A549 (cell line): Measurements from ENCODE around the gene MAST2.

Experiments
- EP300 ChIP-seq, 2 experiments: fragments of >200 bp; sonication (Bioruptor Twin); formaldehyde crosslinking; IDR thresholded peaks; 2 replicates in 1 of 2; 3 replicates in 1 of 2; pipeline ENCODE4 v1.6.1; 2016 to 2017
- ESRRA ChIP-seq: fragments of 150-350 bp; IDR thresholded peaks from 2 replicates; pipeline ENCODE4 v1.6.1; 2014; ENCODE audit warnings: mild to moderate bottlenecking, low read length, borderline replicate concordance
- JUNB ChIP-seq: fragments of >200 bp; sonication (Bioruptor Twin); formaldehyde crosslinking; IDR thresholded peaks from 2 replicates; pipeline ENCODE4 v1.6.1; 2016
- POLR2A ChIP-seq: IDR thresholded peaks from 2 replicates; pipeline ENCODE4 v1.6.1; 2012; ENCODE audit warnings: mild to moderate bottlenecking, low read length
- TF ChIP-seq, protein P1 (sequence below): fragments of 200-600 bp; sonication (generic); IDR thresholded peaks from 2 replicates; pipeline ENCODE4 v1.6.1; 2016; ENCODE audit warnings: antibody characterized with exemption, mild to moderate bottlenecking, moderate library complexity
- TF ChIP-seq, protein P2 (sequence below): fragments of >200 bp; sonication (Bioruptor Twin); formaldehyde crosslinking; IDR thresholded peaks from 3 replicates; pipeline ENCODE4 v1.5.1; 2016

- TF ChIP-seq JUNB = no peak
- TF ChIP-seq POLR2A = no peak
- TF ChIP-seq, protein P1, sequence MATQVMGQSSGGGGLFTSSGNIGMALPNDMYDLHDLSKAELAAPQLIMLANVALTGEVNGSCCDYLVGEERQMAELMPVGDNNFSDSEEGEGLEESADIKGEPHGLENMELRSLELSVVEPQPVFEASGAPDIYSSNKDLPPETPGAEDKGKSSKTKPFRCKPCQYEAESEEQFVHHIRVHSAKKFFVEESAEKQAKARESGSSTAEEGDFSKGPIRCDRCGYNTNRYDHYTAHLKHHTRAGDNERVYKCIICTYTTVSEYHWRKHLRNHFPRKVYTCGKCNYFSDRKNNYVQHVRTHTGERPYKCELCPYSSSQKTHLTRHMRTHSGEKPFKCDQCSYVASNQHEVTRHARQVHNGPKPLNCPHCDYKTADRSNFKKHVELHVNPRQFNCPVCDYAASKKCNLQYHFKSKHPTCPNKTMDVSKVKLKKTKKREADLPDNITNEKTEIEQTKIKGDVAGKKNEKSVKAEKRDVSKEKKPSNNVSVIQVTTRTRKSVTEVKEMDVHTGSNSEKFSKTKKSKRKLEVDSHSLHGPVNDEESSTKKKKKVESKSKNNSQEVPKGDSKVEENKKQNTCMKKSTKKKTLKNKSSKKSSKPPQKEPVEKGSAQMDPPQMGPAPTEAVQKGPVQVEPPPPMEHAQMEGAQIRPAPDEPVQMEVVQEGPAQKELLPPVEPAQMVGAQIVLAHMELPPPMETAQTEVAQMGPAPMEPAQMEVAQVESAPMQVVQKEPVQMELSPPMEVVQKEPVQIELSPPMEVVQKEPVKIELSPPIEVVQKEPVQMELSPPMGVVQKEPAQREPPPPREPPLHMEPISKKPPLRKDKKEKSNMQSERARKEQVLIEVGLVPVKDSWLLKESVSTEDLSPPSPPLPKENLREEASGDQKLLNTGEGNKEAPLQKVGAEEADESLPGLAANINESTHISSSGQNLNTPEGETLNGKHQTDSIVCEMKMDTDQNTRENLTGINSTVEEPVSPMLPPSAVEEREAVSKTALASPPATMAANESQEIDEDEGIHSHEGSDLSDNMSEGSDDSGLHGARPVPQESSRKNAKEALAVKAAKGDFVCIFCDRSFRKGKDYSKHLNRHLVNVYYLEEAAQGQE = no peak
- TF ChIP-seq EP300 (IDR thresholded peaks at IDR 0.05) = no peak
- no peak for TF ChIP-seq ESRRA
- TF ChIP-seq, protein P2, sequence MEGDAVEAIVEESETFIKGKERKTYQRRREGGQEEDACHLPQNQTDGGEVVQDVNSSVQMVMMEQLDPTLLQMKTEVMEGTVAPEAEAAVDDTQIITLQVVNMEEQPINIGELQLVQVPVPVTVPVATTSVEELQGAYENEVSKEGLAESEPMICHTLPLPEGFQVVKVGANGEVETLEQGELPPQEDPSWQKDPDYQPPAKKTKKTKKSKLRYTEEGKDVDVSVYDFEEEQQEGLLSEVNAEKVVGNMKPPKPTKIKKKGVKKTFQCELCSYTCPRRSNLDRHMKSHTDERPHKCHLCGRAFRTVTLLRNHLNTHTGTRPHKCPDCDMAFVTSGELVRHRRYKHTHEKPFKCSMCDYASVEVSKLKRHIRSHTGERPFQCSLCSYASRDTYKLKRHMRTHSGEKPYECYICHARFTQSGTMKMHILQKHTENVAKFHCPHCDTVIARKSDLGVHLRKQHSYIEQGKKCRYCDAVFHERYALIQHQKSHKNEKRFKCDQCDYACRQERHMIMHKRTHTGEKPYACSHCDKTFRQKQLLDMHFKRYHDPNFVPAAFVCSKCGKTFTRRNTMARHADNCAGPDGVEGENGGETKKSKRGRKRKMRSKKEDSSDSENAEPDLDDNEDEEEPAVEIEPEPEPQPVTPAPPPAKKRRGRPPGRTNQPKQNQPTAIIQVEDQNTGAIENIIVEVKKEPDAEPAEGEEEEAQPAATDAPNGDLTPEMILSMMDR = no peak
These were observed 30.4 kb upstream of the MAST2 start for GRCh38 chr1:45772971-45773370.
